ENCODE data around the gene COMMD6. TPM values are rescaled to one million over a fixed set of nuclear protein-coding genes. Genes with fewer than 3 reads are reported as not detected.

Gene COMMD6
- total and polyA plus RNA-seq, 2 experiments from 2014 or later, result 34.9 to 339 TPM

DNA sequence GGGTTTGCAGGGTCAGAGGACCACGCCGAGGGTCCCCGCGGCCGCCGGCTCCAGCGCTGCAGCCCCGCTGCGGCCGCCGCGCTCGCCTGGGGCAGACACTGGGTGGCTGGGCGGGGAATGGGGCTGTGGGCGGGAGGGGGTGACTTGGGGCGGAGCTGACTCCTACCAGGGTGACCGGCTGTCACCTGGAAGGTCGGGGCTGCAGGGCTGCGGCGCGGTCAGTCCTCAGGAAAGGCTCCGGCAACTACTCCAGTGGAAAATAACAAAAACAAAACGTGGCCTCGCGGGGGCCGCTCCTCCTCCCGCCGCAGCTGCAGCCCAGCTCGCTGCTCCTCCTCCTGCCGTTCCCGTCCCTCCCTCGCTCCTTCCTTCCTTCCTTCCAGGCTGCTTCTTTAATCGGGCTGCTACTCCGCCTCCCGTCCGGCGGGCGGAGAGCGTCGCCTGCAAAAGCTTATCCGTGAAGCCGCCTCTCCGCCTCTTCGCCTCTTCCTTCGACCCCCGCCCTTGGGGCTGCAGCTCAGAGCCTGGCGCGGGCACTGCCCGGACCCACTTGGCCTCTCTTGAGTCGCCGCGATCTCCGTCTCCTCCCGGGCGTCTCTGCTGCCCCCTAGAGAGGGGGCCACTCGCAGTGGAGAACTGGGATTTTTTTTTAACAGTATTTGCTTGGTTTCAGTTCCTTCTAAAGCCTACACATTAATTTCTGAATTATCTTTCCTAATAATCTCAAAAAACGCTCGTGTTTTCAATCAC, 55.4 kb downstream of the COMMD6 start, which contains the start of gene TBC1D4:
Gene TBC1D4 (minus strand): TSS at position 100 of the 750 bp plus-strand sequence. CDS start 402 bp downstream, outside the sequence.
- peak within 1 kb of the TSS; percentile 72 for H3K4me3 ChIP-seq
- peak within 1 kb of the TSS; percentile 92 for H3K4me3 Mint-ChIP-seq

More for the DNA sequence above, 55.4 kb downstream of the COMMD6 start, which contains the start of gene TBC1D4:
- H3K36me3 Mint-ChIP-seq (ENCODE audit: low read depth), result peaks cover 3% of the 10 kb centered on the region; the same call in 1 of the 3 replicates
- no peaks in the 10 kb centered on the region; the same call in 1 of the 2 replicates for H3F3A ChIP-seq (replicated peaks; ENCODE audit: low read depth)
- H3K4me1 Mint-ChIP-seq, result peaks cover 41% of the 10 kb centered on the region
- H3K27me3 ChIP-seq (ENCODE audit: insufficient read depth), result peaks cover 14% of the 10 kb centered on the region
- peak within 1 kb of the TSS; percentile 90 for H3K27ac Mint-ChIP-seq
- H3K27me3 Mint-ChIP-seq (ENCODE audit: insufficient read depth, low read depth, poor library complexity), result peaks cover 22% of the 10 kb centered on the region
- no peaks in the 10 kb centered on the region for H3K9me2 ChIP-seq (ENCODE audit: insufficient read depth)
- peaks cover 34% of the 10 kb centered on the region for H3K79me2 ChIP-seq (replicated peaks; ENCODE audit: insufficient read depth)
- ATAC-seq, result peak; percentile 79
- peak within 1 kb of the TSS; percentile 80; the same call in 1 of the 2 replicates for H2AFZ ChIP-seq
- peaks cover 11% of the 10 kb centered on the region for H3K4me1 ChIP-seq (ENCODE audit: insufficient read depth)
- peak; percentile 96 for DNase-seq (ENCODE audit: low spot score)
- TF ChIP-seq STAT1 (IDR thresholded peaks at IDR 0.05; ENCODE audit: unreplicated experiment) (no peak), ZNF114 (CRISPR knock-in tag; IDR thresholded peaks at IDR 0.05) (no peak), EZH2phosphoT487 (IDR thresholded peaks at IDR 0.05; ENCODE audit: unreplicated experiment) (no peak), JUNB (IDR thresholded peaks at IDR 0.05; ENCODE audit: unreplicated experiment) (no peak), CREB1 (CRISPR knock-in tag; IDR thresholded peaks at IDR 0.05; ENCODE audit: low read depth) (no peak), NANOG (IDR thresholded peaks at IDR 0.05; ENCODE audit: borderline replicate concordance) (no peak), EZH2 (IDR thresholded peaks at IDR 0.05; ENCODE audit: low read depth, unreplicated experiment) (no peak), ZNF331 (CRISPR knock-in tag; IDR thresholded peaks at IDR 0.05; ENCODE audit: low read depth) (no peak), POLR2AphosphoS5 (IDR thresholded peaks at IDR 0.05; ENCODE audit: low read depth) (peak; percentile 71)
- TF ChIP-seq, protein P1, sequence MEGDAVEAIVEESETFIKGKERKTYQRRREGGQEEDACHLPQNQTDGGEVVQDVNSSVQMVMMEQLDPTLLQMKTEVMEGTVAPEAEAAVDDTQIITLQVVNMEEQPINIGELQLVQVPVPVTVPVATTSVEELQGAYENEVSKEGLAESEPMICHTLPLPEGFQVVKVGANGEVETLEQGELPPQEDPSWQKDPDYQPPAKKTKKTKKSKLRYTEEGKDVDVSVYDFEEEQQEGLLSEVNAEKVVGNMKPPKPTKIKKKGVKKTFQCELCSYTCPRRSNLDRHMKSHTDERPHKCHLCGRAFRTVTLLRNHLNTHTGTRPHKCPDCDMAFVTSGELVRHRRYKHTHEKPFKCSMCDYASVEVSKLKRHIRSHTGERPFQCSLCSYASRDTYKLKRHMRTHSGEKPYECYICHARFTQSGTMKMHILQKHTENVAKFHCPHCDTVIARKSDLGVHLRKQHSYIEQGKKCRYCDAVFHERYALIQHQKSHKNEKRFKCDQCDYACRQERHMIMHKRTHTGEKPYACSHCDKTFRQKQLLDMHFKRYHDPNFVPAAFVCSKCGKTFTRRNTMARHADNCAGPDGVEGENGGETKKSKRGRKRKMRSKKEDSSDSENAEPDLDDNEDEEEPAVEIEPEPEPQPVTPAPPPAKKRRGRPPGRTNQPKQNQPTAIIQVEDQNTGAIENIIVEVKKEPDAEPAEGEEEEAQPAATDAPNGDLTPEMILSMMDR (conservative IDR thresholded peaks at IDR 0.05; ENCODE audit: low read depth in 2 of 2), result peak; percentile 70 to 91
- TF ChIP-seq, protein P2, sequence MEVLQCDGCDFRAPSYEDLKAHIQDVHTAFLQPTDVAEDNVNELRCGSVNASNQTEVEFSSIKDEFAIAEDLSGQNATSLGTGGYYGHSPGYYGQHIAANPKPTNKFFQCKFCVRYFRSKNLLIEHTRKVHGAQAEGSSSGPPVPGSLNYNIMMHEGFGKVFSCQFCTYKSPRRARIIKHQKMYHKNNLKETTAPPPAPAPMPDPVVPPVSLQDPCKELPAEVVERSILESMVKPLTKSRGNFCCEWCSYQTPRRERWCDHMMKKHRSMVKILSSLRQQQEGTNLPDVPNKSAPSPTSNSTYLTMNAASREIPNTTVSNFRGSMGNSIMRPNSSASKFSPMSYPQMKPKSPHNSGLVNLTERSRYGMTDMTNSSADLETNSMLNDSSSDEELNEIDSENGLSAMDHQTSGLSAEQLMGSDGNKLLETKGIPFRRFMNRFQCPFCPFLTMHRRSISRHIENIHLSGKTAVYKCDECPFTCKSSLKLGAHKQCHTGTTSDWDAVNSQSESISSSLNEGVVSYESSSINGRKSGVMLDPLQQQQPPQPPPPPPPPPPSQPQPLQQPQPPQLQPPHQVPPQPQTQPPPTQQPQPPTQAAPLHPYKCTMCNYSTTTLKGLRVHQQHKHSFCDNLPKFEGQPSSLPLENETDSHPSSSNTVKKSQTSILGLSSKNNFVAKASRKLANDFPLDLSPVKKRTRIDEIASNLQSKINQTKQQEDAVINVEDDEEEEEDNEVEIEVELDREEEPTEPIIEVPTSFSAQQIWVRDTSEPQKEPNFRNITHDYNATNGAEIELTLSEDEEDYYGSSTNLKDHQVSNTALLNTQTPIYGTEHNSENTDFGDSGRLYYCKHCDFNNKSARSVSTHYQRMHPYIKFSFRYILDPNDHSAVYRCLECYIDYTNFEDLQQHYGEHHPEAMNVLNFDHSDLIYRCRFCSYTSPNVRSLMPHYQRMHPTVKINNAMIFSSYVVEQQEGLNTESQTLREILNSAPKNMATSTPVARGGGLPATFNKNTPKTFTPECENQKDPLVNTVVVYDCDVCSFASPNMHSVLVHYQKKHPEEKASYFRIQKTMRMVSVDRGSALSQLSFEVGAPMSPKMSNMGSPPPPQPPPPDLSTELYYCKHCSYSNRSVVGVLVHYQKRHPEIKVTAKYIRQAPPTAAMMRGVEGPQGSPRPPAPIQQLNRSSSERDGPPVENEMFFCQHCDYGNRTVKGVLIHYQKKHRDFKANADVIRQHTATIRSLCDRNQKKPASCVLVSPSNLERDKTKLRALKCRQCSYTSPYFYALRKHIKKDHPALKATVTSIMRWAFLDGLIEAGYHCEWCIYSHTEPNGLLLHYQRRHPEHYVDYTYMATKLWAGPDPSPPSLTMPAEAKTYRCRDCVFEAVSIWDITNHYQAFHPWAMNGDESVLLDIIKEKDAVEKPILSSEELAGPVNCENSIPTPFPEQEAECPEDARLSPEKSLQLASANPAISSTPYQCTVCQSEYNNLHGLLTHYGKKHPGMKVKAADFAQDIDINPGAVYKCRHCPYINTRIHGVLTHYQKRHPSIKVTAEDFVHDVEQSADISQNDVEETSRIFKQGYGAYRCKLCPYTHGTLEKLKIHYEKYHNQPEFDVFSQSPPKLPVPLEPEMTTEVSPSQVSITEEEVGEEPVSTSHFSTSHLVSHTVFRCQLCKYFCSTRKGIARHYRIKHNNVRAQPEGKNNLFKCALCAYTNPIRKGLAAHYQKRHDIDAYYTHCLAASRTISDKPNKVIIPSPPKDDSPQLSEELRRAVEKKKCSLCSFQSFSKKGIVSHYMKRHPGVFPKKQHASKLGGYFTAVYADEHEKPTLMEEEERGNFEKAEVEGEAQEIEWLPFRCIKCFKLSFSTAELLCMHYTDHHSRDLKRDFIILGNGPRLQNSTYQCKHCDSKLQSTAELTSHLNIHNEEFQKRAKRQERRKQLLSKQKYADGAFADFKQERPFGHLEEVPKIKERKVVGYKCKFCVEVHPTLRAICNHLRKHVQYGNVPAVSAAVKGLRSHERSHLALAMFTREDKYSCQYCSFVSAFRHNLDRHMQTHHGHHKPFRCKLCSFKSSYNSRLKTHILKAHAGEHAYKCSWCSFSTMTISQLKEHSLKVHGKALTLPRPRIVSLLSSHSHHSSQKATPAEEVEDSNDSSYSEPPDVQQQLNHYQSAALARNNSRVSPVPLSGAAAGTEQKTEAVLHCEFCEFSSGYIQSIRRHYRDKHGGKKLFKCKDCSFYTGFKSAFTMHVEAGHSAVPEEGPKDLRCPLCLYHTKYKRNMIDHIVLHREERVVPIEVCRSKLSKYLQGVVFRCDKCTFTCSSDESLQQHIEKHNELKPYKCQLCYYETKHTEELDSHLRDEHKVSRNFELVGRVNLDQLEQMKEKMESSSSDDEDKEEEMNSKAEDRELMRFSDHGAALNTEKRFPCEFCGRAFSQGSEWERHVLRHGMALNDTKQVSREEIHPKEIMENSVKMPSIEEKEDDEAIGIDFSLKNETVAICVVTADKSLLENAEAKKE (CRISPR knock-in tag; IDR thresholded peaks at IDR 0.05), result no peak
- TF ChIP-seq, protein P3, sequence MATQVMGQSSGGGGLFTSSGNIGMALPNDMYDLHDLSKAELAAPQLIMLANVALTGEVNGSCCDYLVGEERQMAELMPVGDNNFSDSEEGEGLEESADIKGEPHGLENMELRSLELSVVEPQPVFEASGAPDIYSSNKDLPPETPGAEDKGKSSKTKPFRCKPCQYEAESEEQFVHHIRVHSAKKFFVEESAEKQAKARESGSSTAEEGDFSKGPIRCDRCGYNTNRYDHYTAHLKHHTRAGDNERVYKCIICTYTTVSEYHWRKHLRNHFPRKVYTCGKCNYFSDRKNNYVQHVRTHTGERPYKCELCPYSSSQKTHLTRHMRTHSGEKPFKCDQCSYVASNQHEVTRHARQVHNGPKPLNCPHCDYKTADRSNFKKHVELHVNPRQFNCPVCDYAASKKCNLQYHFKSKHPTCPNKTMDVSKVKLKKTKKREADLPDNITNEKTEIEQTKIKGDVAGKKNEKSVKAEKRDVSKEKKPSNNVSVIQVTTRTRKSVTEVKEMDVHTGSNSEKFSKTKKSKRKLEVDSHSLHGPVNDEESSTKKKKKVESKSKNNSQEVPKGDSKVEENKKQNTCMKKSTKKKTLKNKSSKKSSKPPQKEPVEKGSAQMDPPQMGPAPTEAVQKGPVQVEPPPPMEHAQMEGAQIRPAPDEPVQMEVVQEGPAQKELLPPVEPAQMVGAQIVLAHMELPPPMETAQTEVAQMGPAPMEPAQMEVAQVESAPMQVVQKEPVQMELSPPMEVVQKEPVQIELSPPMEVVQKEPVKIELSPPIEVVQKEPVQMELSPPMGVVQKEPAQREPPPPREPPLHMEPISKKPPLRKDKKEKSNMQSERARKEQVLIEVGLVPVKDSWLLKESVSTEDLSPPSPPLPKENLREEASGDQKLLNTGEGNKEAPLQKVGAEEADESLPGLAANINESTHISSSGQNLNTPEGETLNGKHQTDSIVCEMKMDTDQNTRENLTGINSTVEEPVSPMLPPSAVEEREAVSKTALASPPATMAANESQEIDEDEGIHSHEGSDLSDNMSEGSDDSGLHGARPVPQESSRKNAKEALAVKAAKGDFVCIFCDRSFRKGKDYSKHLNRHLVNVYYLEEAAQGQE (IDR thresholded peaks at IDR 0.05; ENCODE audit: unreplicated experiment), result no peak
- H3K9me3 Mint-ChIP-seq, result no peaks in the 10 kb centered on the region; the same call in 2 of the 3 replicates
- H3K27ac ChIP-seq (ENCODE audit: low read depth), result peak within 1 kb of the TSS; percentile 8
- H4K20me1 ChIP-seq (replicated peaks; ENCODE audit: insufficient read depth), result 0 out of 2 replicates have a peak, but pooled peaks cover 13% of the 10 kb centered on the region
- no peaks in the 10 kb centered on the region for H3K36me3 ChIP-seq (ENCODE audit: insufficient read depth)
- H3K4me2 ChIP-seq, result peak within 1 kb of the TSS; percentile 72
